ENCODE data around the gene MKX. TPM values are rescaled to one million over a fixed set of nuclear protein-coding genes. Genes with fewer than 3 reads are reported as not detected.

MKX gene
- total RNA-seq, 1 experiment from 2014 or later, result 27.5 TPM

GRCh38 chr10:27728338-27728737 lies 17.3 kb downstream of the MKX start:
- no peak overlapping the region for H3K27ac ChIP-seq (ENCODE audit: low read depth, low read length)
- H3K9ac ChIP-seq (ENCODE audit: low read length), result no peak overlapping the region
- no peak for ATAC-seq
- no peaks in the 10 kb centered on the region for H3K27me3 ChIP-seq (ENCODE audit: insufficient read depth, low read length)
- intact Hi-C loops (cut with micrococcal nuclease), result no loop called here
- no peak for DNase-seq (ENCODE audit: low read depth, low spot score)
- H3K79me2 ChIP-seq (ENCODE audit: insufficient read depth, low read length), result peaks cover 26% of the 10 kb centered on the region; the same call in 1 of the 2 replicates
- peaks cover 0 to 2% of the 10 kb centered on the region in 2 experiments; a peak in 1 of 4 replicates for H3K36me3 ChIP-seq (ENCODE audit: control insufficient read depth in 1 of 2, insufficient read depth in 2 of 2, low read length in 2 of 2)
- no peaks in the 10 kb centered on the region for H3K9me3 ChIP-seq (ENCODE audit: control insufficient read depth in 1 of 2, insufficient read depth in 1 of 2, low read depth in 1 of 2, low read length in 2 of 2)
- RAD21 ChIA-PET (ENCODE audit: low non-redundant PET in 1 of 2, low total read pairs in 2 of 2, uncharacterized antibody in 2 of 2, unreplicated experiment in 2 of 2), result no interaction called here
- no peaks in the 10 kb centered on the region for H3K4me1 ChIP-seq (ENCODE audit: control insufficient read depth in 1 of 2, insufficient read depth in 2 of 2, low read length in 2 of 2)
- CTCF ChIA-PET, result no interaction called here
- POLR2A ChIA-PET, result no interaction called here
- no peaks in the 10 kb centered on the region for H4K20me1 ChIP-seq (ENCODE audit: insufficient read depth)
- H3K9me2 ChIP-seq (ENCODE audit: insufficient read depth), result no peaks in the 10 kb centered on the region
- BruUV-seq (replicated peaks), result no TSS peak
- H3K4me2 ChIP-seq (ENCODE audit: low read length), result no peak overlapping the region
- no peak overlapping the region for H2AFZ ChIP-seq (ENCODE audit: low read depth, low read length, poor library complexity, severe bottlenecking)
- H3K4me3 ChIP-seq (replicated peaks in 1 of 2; ENCODE audit: low read depth in 1 of 2, low read length in 2 of 2), result no peak overlapping the region
- TF ChIP-seq FOSL1 (IDR thresholded peaks at IDR 0.05; ENCODE audit: low read depth), result no peak
- no peak for TF ChIP-seq CTCF (IDR thresholded peaks at IDR 0.05 in 2 of 3, conservative IDR thresholded peaks at IDR 0.05 in 1 of 3; ENCODE audit: borderline replicate concordance in 1 of 3, insufficient read depth in 1 of 3, low read depth in 2 of 3, low read length in 2 of 3)
- no peak for TF ChIP-seq REST (IDR thresholded peaks at IDR 0.05; ENCODE audit: low read depth)
- TF ChIP-seq ATF3 (IDR thresholded peaks at IDR 0.05), result no peak
- TF ChIP-seq TCF7L2 (IDR thresholded peaks at IDR 0.05; ENCODE audit: borderline replicate concordance, extremely low read depth, insufficient read depth, insufficient read length), result no peak
- TF ChIP-seq CBX3 (IDR thresholded peaks at IDR 0.05; ENCODE audit: low read depth), result no peak
